AG09319 (cell line): ENCODE data around the gene PFN3.
A peak's percentile ranks its signal among the peaks of the same experiment; 100 is the strongest.

Experiments
- DNase-seq: peaks from one replicate; pipeline ENCODE4 v3.0.0-alpha.2; 2010; ENCODE audit warnings: low read depth; ENCODE audit errors: extremely low read depth
- CTCF ChIP-seq: IDR thresholded peaks from 2 replicates; pipeline ENCODE4 v1.5.1; 2011; ENCODE audit warnings: low read depth, mild to moderate bottlenecking, inconsistent platforms, low read length, moderate library complexity

PFN3 gene

GRCh38 chr5:177387405-177387804 is 13.1 kb downstream of the PFN3 start:
- DNase-seq: no peak

GRCh38 chr5:177386542-177386941 is 13.9 kb downstream of the PFN3 start:
- no peak for TF ChIP-seq CTCF
- no peak for DNase-seq

More at GRCh38 chr5:177387405-177387804, 13.1 kb downstream of the PFN3 start:
- TF ChIP-seq CTCF: no peak

GRCh38 chr5:177385720-177386119 is 14.7 kb downstream of the PFN3 start:
- no peak for DNase-seq

GRCh38 chr5:177384134-177384533 is 16.3 kb downstream of the PFN3 start, which contains the start of gene SLC34A1:
SLC34A1 (plus strand) TSS chr5:177384434; CDS start chr5:177385742, 1,308 bp downstream.
- no peak for DNase-seq
- TF ChIP-seq CTCF: no peak

More at GRCh38 chr5:177385720-177386119, 14.7 kb downstream of the PFN3 start:
- TF ChIP-seq CTCF: no peak

GRCh38 chr5:177383181-177383580 is 17.3 kb downstream of the PFN3 start:
- TF ChIP-seq CTCF: no peak
- no peak for DNase-seq

- TF ChIP-seq CTCF: peak; percentile 34
- DNase-seq: no peak
These were observed 17.9 kb downstream of the PFN3 start for GRCh38 chr5:177382423-177383029.

GRCh38 chr5:177380805-177381126 is 19.7 kb downstream of the PFN3 start:
- no peak for TF ChIP-seq CTCF
- DNase-seq: no peak
